HepG2 (cell line): ENCODE measurements around the gene KRTDAP. TPM values are rescaled to one million over a fixed set of nuclear protein-coding genes. Genes with fewer than 3 reads are reported as not detected.
A peak's percentile ranks its signal among the peaks of the same experiment; 100 is the strongest.

Source experiments
- CHD4 ChIP-seq: fragments of 200-600 bp; sonication (generic); IDR thresholded peaks from 2 replicates; pipeline ENCODE4 v1.7.0; 2017; ENCODE audit warnings: mild to moderate bottlenecking, low read length, borderline replicate concordance
- FOXA1 ChIP-seq, 2 experiments: fragments of 450-650 bp in 1 of 2; sonication (generic) in 1 of 2; formaldehyde crosslinking in 1 of 2; IDR thresholded peaks; 2 replicates each; pipeline versions ENCODE4 v1.4.0 to v1.6.1; 2016 to 2020; ENCODE audit warnings: missing genetic modification reagents in 1 of 2
- GATA4 ChIP-seq: sonication (generic); IDR thresholded peaks from 2 replicates; pipeline ENCODE4 v1.6.1; 2016; ENCODE audit warnings: antibody characterized with exemption, low read depth, borderline replicate concordance
- ISL2 ChIP-seq: sonication (generic); formaldehyde crosslinking; IDR thresholded peaks from 2 replicates; pipeline ENCODE4 v1.5.0; 2020; ENCODE audit warnings: missing genetic modification reagents
- NCOA1 ChIP-seq: sonication (generic); formaldehyde crosslinking; IDR thresholded peaks from 2 replicates; pipeline ENCODE4 v1.9.0; 2021; ENCODE audit warnings: missing genetic modification reagents
- NRL ChIP-seq: sonication (generic); formaldehyde crosslinking; IDR thresholded peaks from 2 replicates; pipeline ENCODE4 v1.5.0; 2020; ENCODE audit warnings: missing genetic modification reagents, mild to moderate bottlenecking, moderate library complexity, borderline replicate concordance
- PPARG ChIP-seq: conservative IDR thresholded peaks from 2 replicates; pipeline ENCODE4 v1.6.1; 2016; ENCODE audit warnings: missing biosample characterization, missing genetic modification reagents
- SETDB1 ChIP-seq: sonication (generic); formaldehyde crosslinking; IDR thresholded peaks from 2 replicates; pipeline ENCODE4 v1.5.1; 2020; ENCODE audit warnings: missing genetic modification reagents, mild to moderate bottlenecking, borderline replicate concordance
- SKI ChIP-seq: fragments of 450-650 bp; IDR thresholded peaks from one replicate; pipeline ENCODE4 v1.6.1; 2018; ENCODE audit warnings: mild to moderate bottlenecking; ENCODE audit not compliant: partially characterized antibody
- SMAD3 ChIP-seq: sonication (generic); formaldehyde crosslinking; IDR thresholded peaks from 2 replicates; pipeline ENCODE4 v1.4.0; 2020; ENCODE audit warnings: missing genetic modification reagents
- TBX3 ChIP-seq: fragments of 450-650 bp; IDR thresholded peaks from 2 replicates; pipeline ENCODE4 v1.6.1; 2017; ENCODE audit warnings: antibody characterized with exemption, mild to moderate bottlenecking, inconsistent platforms, borderline replicate concordance
- ZNF10 ChIP-seq: sonication (generic); formaldehyde crosslinking; IDR thresholded peaks from 2 replicates; pipeline ENCODE4 v1.4.0; 2020; ENCODE audit warnings: mild to moderate bottlenecking, low read depth, missing genetic modification reagents, borderline replicate concordance
- ZNF224 ChIP-seq: sonication (generic); formaldehyde crosslinking; IDR thresholded peaks from 2 replicates; pipeline ENCODE4 v1.5.0; 2020; ENCODE audit warnings: mild to moderate bottlenecking, missing genetic modification reagents
- ZNF639 ChIP-seq: conservative IDR thresholded peaks from 2 replicates; pipeline ENCODE4 v1.6.1; 2018; ENCODE audit warnings: missing genetic modification reagents
- polyA plus RNA-seq, 8 experiments: library from polyadenylated mRNA; depleted of rRNA in 3 of 8; stranded (reverse) in 7 of 8; unstranded in 1 of 8; fragments of >200 nt; fragmentation: Illumina TruSeq in 4 of 8; extraction: Trizol in 4 of 8; gene quantifications; 2 replicates each; pipeline versions ENCODE4 v1.2.1 to v1.2.3, GENCODE V29; 2011 to 2016; ENCODE audit warnings: low read depth in 4 of 8, missing spikeins in 1 of 8, mixed read lengths in 1 of 8; ENCODE audit not compliant: insufficient read depth in 1 of 8
- total RNA-seq, 5 experiments: library from RNA; depleted of rRNA; stranded (reverse); fragments of >200 nt; fragmentation: Illumina TruSeq; extraction: Trizol; gene quantifications; 2 replicates each; pipeline ENCODE4 v1.2.3, GENCODE V29; 2016; ENCODE audit warnings: low read depth in 1 of 5
- TF ChIP-seq, protein P1 (sequence below): sonication (generic); formaldehyde crosslinking; IDR thresholded peaks from 2 replicates; pipeline ENCODE4 v1.4.0; 2020; ENCODE audit warnings: missing genetic modification reagents
- TF ChIP-seq, protein P2 (sequence below): sonication (generic); formaldehyde crosslinking; IDR thresholded peaks from 2 replicates; pipeline ENCODE4 v1.8.1; 2023; ENCODE audit warnings: mild to moderate bottlenecking, moderate library complexity, missing genetic modification reagents
- TF ChIP-seq, protein P3 (sequence below): sonication (generic); formaldehyde crosslinking; IDR thresholded peaks from 2 replicates; pipeline ENCODE4 v1.5.0; 2020; ENCODE audit warnings: mild to moderate bottlenecking, missing genetic modification reagents

KRTDAP gene
- total and polyA plus RNA-seq, 2 of the 13 experiments (the other 11 are each of a cell fraction or from before 2014, with no cell fraction given), result 0.86 to 1.5 TPM

DNA sequence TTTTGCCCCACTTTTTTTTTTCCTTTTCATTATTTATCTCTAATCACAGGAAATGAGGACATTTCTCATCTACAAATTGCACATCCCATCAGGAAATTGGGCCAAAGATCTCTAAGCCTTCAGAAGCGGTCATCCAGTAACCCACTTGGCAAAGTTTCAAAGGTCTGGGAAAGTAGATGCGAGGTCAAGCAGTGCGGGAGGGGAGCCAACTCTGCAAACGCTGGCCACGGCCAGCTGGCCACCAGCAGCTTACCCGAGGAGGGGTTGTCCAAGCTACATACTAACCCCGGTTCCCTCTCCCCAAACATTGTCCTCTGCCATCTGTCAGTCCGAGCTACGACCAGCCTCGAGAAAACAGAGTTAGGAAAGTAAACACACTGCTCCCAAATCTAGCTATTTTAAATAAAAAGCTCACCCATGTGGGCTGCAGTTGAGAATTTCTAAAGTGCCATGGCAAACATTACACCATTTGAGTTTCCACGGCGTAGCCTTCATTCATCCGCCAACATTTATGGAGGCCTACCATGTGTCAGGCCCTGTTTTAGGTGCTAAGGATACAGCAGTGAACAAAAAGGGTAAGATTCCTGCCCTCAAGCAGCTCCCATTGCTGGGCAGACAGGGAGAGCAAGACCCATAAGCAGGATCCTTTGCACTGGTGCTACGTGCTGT is 30.7 kb downstream of the KRTDAP start (continued):
- TF ChIP-seq, protein P1, sequence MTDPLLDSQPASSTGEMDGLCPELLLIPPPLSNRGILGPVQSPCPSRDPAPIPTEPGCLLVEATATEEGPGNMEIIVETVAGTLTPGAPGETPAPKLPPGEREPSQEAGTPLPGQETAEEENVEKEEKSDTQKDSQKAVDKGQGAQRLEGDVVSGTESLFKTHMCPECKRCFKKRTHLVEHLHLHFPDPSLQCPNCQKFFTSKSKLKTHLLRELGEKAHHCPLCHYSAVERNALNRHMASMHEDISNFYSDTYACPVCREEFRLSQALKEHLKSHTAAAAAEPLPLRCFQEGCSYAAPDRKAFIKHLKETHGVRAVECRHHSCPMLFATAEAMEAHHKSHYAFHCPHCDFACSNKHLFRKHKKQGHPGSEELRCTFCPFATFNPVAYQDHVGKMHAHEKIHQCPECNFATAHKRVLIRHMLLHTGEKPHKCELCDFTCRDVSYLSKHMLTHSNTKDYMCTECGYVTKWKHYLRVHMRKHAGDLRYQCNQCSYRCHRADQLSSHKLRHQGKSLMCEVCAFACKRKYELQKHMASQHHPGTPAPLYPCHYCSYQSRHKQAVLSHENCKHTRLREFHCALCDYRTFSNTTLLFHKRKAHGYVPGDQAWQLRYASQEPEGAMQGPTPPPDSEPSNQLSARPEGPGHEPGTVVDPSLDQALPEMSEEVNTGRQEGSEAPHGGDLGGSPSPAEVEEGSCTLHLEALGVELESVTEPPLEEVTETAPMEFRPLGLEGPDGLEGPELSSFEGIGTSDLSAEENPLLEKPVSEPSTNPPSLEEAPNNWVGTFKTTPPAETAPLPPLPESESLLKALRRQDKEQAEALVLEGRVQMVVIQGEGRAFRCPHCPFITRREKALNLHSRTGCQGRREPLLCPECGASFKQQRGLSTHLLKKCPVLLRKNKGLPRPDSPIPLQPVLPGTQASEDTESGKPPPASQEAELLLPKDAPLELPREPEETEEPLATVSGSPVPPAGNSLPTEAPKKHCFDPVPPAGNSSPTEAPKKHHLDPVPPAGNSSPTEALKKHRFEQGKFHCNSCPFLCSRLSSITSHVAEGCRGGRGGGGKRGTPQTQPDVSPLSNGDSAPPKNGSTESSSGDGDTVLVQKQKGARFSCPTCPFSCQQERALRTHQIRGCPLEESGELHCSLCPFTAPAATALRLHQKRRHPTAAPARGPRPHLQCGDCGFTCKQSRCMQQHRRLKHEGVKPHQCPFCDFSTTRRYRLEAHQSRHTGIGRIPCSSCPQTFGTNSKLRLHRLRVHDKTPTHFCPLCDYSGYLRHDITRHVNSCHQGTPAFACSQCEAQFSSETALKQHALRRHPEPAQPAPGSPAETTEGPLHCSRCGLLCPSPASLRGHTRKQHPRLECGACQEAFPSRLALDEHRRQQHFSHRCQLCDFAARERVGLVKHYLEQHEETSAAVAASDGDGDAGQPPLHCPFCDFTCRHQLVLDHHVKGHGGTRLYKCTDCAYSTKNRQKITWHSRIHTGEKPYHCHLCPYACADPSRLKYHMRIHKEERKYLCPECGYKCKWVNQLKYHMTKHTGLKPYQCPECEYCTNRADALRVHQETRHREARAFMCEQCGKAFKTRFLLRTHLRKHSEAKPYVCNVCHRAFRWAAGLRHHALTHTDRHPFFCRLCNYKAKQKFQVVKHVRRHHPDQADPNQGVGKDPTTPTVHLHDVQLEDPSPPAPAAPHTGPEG (CRISPR knock-in tag), result no peak
- TF ChIP-seq ISL2 (no peak), NRL (no peak), GATA4 (0 out of 2 replicates have a peak, but pooled peaks have one; percentile 5), ZNF639 (CRISPR knock-in tag) (no peak), SMAD3 (CRISPR knock-in tag) (no peak), PPARG (CRISPR knock-in tag) (peak; percentile 99), ZNF224 (CRISPR knock-in tag) (0 out of 2 replicates have a peak, but pooled peaks have one; percentile 61), ZNF10 (no peak), CHD4 (no peak), TBX3 (no peak), SKI (no peak), FOXA1 (IDR thresholded peaks at IDR 0.05) (no peak), FOXA1 (CRISPR knock-in tag; IDR thresholded peaks at IDR 0.05) (no peak), SETDB1 (CRISPR knock-in tag) (no peak), NCOA1 (CRISPR knock-in tag) (no peak)
- TF ChIP-seq, protein P2, sequence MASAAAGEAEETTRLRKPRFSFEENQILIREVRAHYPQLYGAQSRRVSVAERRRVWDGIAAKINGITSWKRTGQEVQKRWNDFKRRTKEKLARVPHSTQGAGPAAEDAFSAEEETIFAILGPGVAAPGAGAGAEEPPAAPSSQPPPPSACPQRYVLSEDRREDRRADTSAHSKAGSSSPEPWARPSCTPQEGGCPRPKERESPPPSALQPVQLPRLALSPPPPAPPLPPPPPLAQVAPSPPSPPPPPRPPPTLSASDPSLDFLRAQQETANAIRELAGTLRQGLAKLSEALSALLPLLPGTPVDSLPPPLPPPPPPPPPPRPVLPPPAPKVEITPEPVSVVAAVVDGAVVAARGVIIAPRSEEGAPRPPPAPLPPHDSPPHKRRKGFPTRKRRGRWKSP (CRISPR knock-in tag), result no peak
- TF ChIP-seq, protein P3, sequence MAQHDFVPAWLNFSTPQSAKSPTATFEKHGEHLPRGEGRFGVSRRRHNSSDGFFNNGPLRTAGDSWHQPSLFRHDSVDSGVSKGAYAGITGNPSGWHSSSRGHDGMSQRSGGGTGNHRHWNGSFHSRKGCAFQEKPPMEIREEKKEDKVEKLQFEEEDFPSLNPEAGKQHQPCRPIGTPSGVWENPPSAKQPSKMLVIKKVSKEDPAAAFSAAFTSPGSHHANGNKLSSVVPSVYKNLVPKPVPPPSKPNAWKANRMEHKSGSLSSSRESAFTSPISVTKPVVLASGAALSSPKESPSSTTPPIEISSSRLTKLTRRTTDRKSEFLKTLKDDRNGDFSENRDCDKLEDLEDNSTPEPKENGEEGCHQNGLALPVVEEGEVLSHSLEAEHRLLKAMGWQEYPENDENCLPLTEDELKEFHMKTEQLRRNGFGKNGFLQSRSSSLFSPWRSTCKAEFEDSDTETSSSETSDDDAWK (CRISPR knock-in tag), result no peak
